Stomach (tissue), 9 donors: ENCODE measurements around the gene LRP1. TPM values are rescaled to one million over a fixed set of nuclear protein-coding genes. Genes with fewer than 3 reads are reported as not detected.

Experiments
- DNase-seq, 2 donors: peaks; one replicate each; pipeline versions ENCODE4 v3.0.0 to v3.0.0-alpha.2; 2013 to 2019
- H3K27ac ChIP-seq, 5 donors: fragments of 200-600 bp in 4 of 5; sonication (generic) in 4 of 5; one replicate each; pipeline ENCODE4 v1.5.1; 2013 to 2019; ENCODE audit warnings: mild to moderate bottlenecking in 1 of 5, moderate library complexity in 1 of 5
- H3K27me3 ChIP-seq, 3 donors: fragments of 200-600 bp; sonication (generic); one replicate each; pipeline ENCODE4 v1.5.1; 2017 to 2019; ENCODE audit warnings: mixed run types in 1 of 3
- H3K36me3 ChIP-seq, 4 donors: fragments of 200-600 bp; sonication (generic); 1 replicate in 3 of 4; 2 replicates in 1 of 4; pipeline ENCODE4 v1.5.1; 2016 to 2019
- H3K4me1 ChIP-seq, 4 donors: fragments of 200-600 bp; sonication (generic); one replicate each; pipeline ENCODE4 v1.5.1; 2016 to 2019
- H3K4me3 ChIP-seq, 4 donors: fragments of 200-600 bp; sonication (generic) in 3 of 4; one replicate each; pipeline ENCODE4 v1.5.1; 2016 to 2019; ENCODE audit warnings: mild to moderate bottlenecking in 1 of 4
- H3K9me3 ChIP-seq, 4 donors: fragments of 200-600 bp; sonication (generic); one replicate each; pipeline ENCODE4 v1.5.1; 2016 to 2019
- CTCF ChIP-seq, 7 experiments: fragments of 450-650 bp in 4 of 7; fragments of 200-600 bp in 3 of 7; sonication (generic) in 3 of 7; IDR thresholded peaks; one replicate each; pipeline ENCODE4 v1.5.1; 2016 to 2019; ENCODE audit warnings: antibody characterized with exemption in 7 of 7, control low read depth in 2 of 7, mild to moderate bottlenecking in 1 of 7
- EP300 ChIP-seq: sonication (generic); formaldehyde crosslinking; IDR thresholded peaks from one replicate; pipeline ENCODE4 v1.6.1; 2017; ENCODE audit warnings: antibody characterized with exemption
- POLR2A ChIP-seq, 4 donors: fragments of 450-650 bp; IDR thresholded peaks; one replicate each; pipeline ENCODE4 v1.6.1; 2016; ENCODE audit warnings: antibody characterized with exemption in 4 of 4, control low read depth in 2 of 4, mild to moderate bottlenecking in 1 of 4, moderate library complexity in 1 of 4
- POLR2AphosphoS5 ChIP-seq, 3 donors: sonication (generic); formaldehyde crosslinking; IDR thresholded peaks; one replicate each; pipeline ENCODE4 v1.6.1; 2016; ENCODE audit warnings: antibody characterized with exemption in 3 of 3
- whole genome bisulfite sequencing, 5 donors: extraction: QIAGEN DNeasy Blood & Tissue Kit in 3 of 5; methylation state at CpG; one replicate each; pipeline versions ENCODE4 v1.1.5 to v1.1.7; 2013 to 2018; 5-methylcytosine and 5-hydroxymethylcytosine counted together
- intact Hi-C: fragments of 100-400 bp; cut with DNase I; formaldehyde crosslinking; loops from one replicate; pipeline ENCODE4 v1.15.1; 2023; ENCODE audit warnings: low total_unique reads
- polyA plus RNA-seq, 3 donors: library from polyadenylated mRNA; stranded (reverse); fragments of 200-250 nt; gene quantifications; one replicate each; pipeline ENCODE4 v1.2.3, GENCODE V29; 2013
- total RNA-seq, 5 donors: library from RNA; depleted of rRNA; stranded (reverse); fragments of >200 nt; gene quantifications; one replicate each; pipeline versions ENCODE4 v1.1.0 to v1.2.3, GENCODE V29; 2014 to 2016
- donor health status: healthy with polysubstance abuse.
- donor health status: Bipolar disorder and iron deficiency.
- donor health status: healthy.

The LRP1 gene
- total and polyA plus RNA-seq, 8 donors, result 13.5 to 510 (median 100) TPM

DNA sequence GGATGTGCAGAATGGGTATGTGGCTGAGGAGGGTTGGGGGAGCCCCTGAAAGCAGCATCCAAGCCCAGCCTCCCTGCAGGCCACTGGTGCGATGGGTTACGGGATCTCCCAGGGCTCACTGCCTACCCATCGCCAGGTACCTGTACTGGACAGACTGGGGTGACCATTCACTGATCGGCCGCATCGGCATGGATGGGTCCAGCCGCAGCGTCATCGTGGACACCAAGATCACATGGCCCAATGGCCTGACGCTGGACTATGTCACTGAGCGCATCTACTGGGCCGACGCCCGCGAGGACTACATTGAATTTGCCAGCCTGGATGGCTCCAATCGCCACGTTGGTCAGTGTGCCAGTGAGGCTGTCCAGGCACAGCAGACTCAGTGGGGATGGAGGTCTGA is 70.0 kb downstream of the LRP1 start:
- Histone ChIP-seq H3K27ac (no peak overlapping the region), H3K27me3 (no peaks in the 10 kb centered on the region), H3K4me1 (no peaks in the 10 kb centered on the region), H3K4me3 (no peak overlapping the region), H3K36me3 (peaks cover 92 to 100% (median 100%) of the 10 kb centered on the region in 4 donors), H3K9me3 (no peaks in the 10 kb centered on the region)
- WGBS, 5 donors, result 93 to 95% (median 94%) methylated on average over 16 to 17 of the region's 17 CpGs
- TF ChIP-seq EP300, result no peak
- TF ChIP-seq POLR2A (IDR thresholded peaks at IDR 0.05), result no peak
- TF ChIP-seq CTCF (IDR thresholded peaks at IDR 0.05), result no peak
- TF ChIP-seq POLR2AphosphoS5 (IDR thresholded peaks at IDR 0.05), result no peak
- no peak for DNase-seq
- intact Hi-C loops, result no loop called here

GRCh38 chr12:57199191-57199590 is 70.9 kb downstream of the LRP1 start:
- TF ChIP-seq CTCF (IDR thresholded peaks at IDR 0.05) (no peak), POLR2AphosphoS5 (IDR thresholded peaks at IDR 0.05) (no peak), POLR2A (IDR thresholded peaks at IDR 0.05) (no peak), EP300 (no peak)
- H3K36me3 ChIP-seq, result peaks cover 90 to 100% (median 100%) of the 10 kb centered on the region in 4 donors
- intact Hi-C loops, result no loop called here
- no peaks in the 10 kb centered on the region for H3K9me3 ChIP-seq
- WGBS, 5 donors, result 87 to 91% (median 88%) methylated on average over 13 to 15 of the region's 15 CpGs
- no peaks in the 10 kb centered on the region for H3K4me1 ChIP-seq
- no peak overlapping the region for H3K27ac ChIP-seq
- no peak overlapping the region for H3K4me3 ChIP-seq
- no peak for DNase-seq
- no peaks in the 10 kb centered on the region for H3K27me3 ChIP-seq

DNA sequence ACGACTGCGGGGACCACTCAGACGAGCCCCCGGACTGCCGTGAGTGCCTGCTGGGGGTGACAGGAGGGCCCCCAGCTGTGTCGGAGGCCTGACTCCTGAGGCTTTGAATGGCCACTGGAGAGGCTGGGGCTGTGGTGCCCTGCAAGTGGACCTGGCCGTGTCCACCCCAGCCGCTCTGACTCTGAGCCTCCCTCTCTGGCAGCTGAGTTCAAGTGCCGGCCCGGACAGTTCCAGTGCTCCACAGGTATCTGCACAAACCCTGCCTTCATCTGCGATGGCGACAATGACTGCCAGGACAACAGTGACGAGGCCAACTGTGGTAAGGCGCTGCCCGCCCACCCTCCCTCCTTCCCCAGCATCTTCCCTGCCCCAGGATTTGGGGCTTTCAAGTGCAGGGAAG is 72.2 kb downstream of the LRP1 start:
- H3K36me3 ChIP-seq, result peaks cover 90 to 100% (median 100%) of the 10 kb centered on the region in 4 donors
- 90 to 96% (median 94%) methylated on average over 5 to 15 of the region's 15 CpGs for WGBS, 5 donors

DNA sequence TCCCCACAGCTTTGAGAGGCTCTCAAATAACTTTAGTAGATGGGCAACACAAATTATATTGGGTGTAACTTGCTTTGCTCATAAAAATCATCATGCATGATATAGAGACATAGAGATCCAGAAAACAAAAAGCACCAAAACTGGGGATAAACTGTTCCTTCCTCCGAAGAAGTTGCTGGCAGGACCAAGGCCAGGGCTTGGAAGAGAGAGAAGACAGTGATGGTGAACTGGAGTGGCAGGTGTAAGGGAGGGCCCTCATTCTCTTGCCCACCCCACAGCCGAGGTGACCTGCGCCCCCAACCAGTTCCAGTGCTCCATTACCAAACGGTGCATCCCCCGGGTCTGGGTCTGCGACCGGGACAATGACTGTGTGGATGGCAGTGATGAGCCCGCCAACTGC is 72.9 kb downstream of the LRP1 start:
- no peak for DNase-seq
- Histone ChIP-seq H3K9me3 (no peaks in the 10 kb centered on the region), H3K27ac (no peak overlapping the region), H3K4me3 (no peak overlapping the region), H3K36me3 (peaks cover 89 to 100% (median 100%) of the 10 kb centered on the region in 4 donors), H3K27me3 (no peaks in the 10 kb centered on the region), H3K4me1 (no peaks in the 10 kb centered on the region)
- intact Hi-C loops, result no loop called here
- WGBS, 5 donors, result 67 to 87% (median 78%) methylated on average over 8 of the region's 8 CpGs
- TF ChIP-seq CTCF (IDR thresholded peaks at IDR 0.05) (no peak), POLR2A (IDR thresholded peaks at IDR 0.05) (no peak), EP300 (no peak), POLR2AphosphoS5 (IDR thresholded peaks at IDR 0.05) (no peak)

More for the DNA sequence above, 72.2 kb downstream of the LRP1 start:
- TF ChIP-seq EP300 (no peak), CTCF (IDR thresholded peaks at IDR 0.05) (no peak), POLR2AphosphoS5 (IDR thresholded peaks at IDR 0.05) (no peak), POLR2A (IDR thresholded peaks at IDR 0.05) (no peak)
- H3K4me3 ChIP-seq, result no peak overlapping the region
- no peaks in the 10 kb centered on the region for H3K9me3 ChIP-seq
- intact Hi-C loops, result no loop called here
- H3K27me3 ChIP-seq, result no peaks in the 10 kb centered on the region
- no peak overlapping the region for H3K27ac ChIP-seq
- no peaks in the 10 kb centered on the region for H3K4me1 ChIP-seq
- no peak for DNase-seq
